OCI-M2 (cell line): Measurements from ENCODE around the gene TRPV5.
"Not testable (repeated sequence)": the region's sequence is repeated elsewhere in the genome, so short reads cannot be mapped to it uniquely, and the experiment has no call there.

Source experiments
- DNase-seq: peaks from one replicate; lab custom pipeline; 2025; ENCODE audit not compliant: unreplicated experiment; lab: John Stamatoyannopoulos, UW

The TRPV5 gene

GRCh38 chr7:142933624-142934023, at the start of gene TRPV5:
Gene TRPV5, minus strand, starts transcription at chr7:142933746. Its CDS starts 287 bp downstream, at chr7:142933459.
- no peak for DNase-seq

- DNase-seq: not testable (repeated sequence)
Observed at GRCh38 chr7:142978402-142978801, 44.9 kb upstream of the TRPV5 start.

DNA sequence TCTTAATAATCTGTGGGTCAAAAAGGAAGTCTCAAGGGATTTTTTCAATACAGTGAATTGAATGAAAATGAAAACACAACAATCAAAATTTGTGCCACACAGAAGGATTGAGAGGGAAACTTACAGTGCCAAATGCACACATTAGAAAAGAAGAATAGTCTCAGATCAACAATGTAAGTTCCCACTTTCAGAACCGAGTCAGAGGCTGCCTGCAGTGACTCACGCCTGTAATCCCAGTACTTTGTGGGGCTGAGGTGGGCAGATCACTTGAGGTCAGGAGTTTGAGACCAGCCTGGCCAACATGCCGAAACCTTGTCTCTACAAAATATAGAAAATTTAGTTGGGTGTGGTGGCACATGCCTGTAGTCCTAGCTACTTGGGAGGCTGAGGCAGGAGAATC, 41.1 kb upstream of the TRPV5 start:
- no peak for DNase-seq

GRCh38 chr7:142969183-142969582, 35.6 kb upstream of the TRPV5 start:
- DNase-seq: no peak

DNA sequence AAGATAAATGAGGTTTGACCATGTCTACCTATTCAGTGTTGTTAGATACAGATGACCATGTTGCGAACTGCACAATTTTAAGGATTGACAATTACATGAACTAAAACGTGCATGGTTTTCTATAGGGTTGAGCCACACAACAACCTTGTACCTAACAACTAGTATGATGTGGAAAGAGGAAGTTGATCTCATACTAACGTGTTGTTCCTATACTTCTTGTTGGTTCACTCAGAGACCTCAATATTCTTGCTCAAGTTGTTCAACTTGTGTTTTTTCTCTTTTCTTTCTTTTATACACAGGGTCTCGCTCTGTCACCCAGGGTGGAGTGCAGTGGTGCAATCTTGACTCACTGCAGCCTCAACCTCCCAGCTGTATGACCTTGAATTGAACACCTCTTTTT, 34.7 kb upstream of the TRPV5 start:
- DNase-seq: no peak

- no peak for DNase-seq
Observed at GRCh38 chr7:142964502-142965246, 31.1 kb upstream of the TRPV5 start.

- no peak for DNase-seq
Observed at GRCh38 chr7:142963993-142964392, 30.4 kb upstream of the TRPV5 start.

DNA sequence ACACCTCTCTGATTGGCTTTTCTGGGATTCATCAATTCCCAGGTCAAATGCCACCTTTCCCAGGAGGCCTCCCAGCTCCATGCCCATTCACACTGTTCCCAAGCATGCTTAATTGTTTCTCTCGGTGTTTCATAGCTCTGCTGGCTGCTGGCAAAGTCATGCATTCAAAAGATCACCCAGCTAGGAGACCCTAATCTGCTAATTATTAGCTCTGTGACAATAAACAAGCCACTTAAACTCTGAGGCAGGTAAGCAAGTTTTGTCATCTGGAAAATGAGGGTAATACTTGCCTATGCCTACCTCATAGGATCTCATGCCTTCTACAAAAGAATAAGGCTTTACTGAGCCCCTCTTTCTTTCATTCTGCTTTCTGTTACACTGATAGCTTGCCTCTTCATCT, 29.4 kb upstream of the TRPV5 start:
- no peak for DNase-seq

DNA sequence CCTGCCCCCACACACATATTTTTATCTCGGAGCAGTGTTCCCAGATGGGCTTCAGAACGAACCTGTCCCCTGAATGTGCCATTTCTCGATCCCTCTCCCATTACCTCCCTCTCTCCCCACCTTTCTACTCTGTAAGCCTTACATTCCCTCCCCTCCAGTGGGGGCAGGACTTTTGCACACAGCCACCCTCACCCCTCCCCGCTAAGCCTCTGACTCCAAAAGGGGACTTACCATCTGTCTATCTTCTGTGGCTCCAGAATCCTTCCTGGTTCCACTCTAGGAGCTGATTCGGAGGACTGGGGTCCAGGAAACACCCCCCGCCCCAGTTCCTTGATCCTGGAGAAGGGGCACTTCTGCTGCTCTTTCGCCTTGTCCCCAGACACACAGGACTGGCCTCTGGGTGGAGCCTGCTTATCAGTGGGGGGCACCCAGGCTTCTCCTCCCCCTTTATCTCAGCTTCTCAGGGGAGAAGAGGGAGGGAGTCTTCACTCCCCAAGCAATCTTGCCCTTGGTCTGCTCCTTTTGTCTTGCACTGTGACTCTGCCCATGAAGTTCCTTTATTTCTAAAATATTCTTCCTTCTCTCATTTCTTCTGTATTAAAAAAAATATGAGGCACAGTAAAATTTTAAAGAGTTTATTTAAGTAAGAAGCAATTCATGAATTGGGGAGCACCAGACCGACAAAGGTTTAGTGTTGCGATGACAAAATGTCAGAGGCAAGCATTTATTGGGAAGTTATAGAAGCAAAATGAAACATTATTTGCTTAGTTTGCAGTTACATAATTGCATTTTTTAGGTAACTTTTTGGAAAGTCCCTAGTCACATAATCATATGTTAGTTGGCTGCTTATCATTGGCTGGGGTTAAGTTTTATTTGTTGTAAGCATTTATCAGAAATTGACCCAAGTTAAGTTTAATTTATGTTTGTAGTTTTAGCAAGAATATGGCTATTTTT, 28.7 kb upstream of the TRPV5 start, which contains the start of gene KEL:
Gene KEL, minus strand, starts transcription at position 391 of the 954 bp plus-strand sequence. Its CDS starts 157 bp downstream, at position 234.
- peak; percentile 88 for DNase-seq

- no peak for DNase-seq
Observed at GRCh38 chr7:142961595-142961972, 28.0 kb upstream of the TRPV5 start.

- DNase-seq: no peak
Observed at GRCh38 chr7:142960955-142961512, 27.5 kb upstream of the TRPV5 start.

GRCh38 chr7:142959202-142959601, 25.7 kb upstream of the TRPV5 start:
- DNase-seq: no peak

GRCh38 chr7:142957723-142958122, 24.2 kb upstream of the TRPV5 start:
- no peak for DNase-seq

GRCh38 chr7:142956951-142957623, 23.5 kb upstream of the TRPV5 start:
- DNase-seq: no peak

GRCh38 chr7:142954680-142955268, 21.2 kb upstream of the TRPV5 start:
- DNase-seq: no peak

DNA sequence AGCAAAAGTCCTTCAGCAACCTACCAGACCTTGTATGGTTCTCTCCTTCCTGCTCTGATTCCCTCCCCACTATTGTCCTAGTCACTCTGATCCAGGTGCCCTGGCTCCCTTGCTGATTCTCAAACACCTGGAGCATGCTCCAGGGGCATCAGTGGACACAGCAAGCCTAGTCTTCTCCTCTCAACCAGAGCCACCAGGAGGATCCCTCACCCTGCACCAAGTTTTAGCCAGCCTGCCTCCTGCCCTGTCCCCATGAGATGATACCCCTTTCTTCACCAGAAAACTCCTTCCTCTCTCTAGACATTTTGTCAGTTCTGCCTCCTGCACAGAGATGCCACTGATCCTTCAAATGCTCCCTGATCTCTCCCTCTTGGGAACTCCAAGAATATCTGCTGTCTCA, 16.7 kb upstream of the TRPV5 start:
- no peak for DNase-seq

GRCh38 chr7:142948603-142949002, 15.1 kb upstream of the TRPV5 start:
- no peak for DNase-seq

- DNase-seq: no peak
Observed at GRCh38 chr7:142945001-142945400, 11.5 kb upstream of the TRPV5 start.

DNA sequence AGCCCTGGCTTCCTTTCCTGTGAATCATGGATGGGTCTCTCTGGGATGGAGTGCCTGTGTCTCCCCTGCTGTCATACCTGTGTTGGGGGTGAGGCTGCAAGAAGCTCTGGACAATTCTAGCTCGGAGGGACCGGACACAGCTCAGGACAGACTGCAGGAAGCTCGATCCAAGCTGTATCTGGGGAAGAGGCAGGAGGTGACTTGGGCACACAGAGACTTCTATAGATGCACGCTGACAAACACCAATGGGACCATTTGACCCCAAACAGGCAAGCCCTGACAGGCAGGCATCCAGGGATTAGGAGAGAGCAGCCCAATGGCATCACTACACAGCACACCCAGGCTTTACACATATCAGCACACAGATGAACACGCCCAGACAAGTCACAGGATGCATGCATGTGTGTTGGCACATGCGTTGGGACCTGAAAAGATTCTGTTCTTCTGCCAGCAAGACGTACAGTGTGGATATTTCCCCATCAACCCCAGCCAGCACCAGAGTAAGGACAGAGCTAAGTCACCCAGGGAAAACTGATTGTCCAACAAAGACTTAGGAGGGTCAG, 10.2 kb upstream of the TRPV5 start:
- DNase-seq: no peak

DNA sequence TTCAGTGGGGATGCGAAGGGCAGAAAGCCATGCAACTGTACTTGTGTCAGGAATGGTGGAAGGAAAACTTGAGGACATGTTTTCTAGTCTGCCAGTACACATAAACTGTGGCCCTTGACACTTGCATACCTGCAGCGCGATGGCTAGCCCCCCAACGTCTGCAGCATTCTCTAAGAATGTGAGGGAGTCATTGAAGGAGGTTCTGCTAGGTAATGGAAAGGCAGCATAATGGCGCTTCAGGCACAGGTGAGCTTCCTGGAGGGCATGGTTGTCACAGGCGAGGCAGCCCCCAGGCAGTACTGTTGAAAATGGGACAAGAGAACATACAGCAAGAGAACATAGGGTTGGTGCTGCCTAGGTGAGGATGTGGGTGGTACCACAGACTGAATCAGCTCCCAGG, 9.2 kb upstream of the TRPV5 start:
- DNase-seq: no peak
